ENCODE measurements around the gene SLC4A11.

DNA sequence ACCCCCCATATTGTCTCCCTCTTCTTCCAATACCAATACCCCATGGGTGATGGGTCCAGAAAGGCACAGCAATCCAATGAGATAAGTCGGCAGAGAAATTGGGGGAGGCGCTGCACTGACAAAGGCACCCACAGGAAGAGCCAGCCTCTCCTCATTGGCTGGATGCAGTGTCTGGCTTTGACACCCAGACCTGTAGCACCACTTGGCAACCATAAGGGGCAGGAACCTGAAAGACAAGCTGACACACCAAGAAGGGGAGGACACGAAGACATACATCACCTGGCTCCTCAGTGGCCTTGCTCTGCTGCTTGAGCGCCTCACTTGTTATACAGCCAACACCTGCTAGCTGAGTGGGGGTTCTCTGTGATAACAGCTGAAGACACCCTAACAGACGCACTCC is 19.4 kb upstream of the SLC4A11 start:
- TF ChIP-seq REST (IDR thresholded peaks at IDR 0.05; ENCODE audit: low read depth) = no peak
- no peak for TF ChIP-seq NFIC (IDR thresholded peaks at IDR 0.05)
- no peak for TF ChIP-seq RAD21 (IDR thresholded peaks at IDR 0.05; ENCODE audit: low read depth)
- TF ChIP-seq TAF1 (IDR thresholded peaks at IDR 0.05; ENCODE audit: low read depth) = no peak
